Dedifferentiated amniotic fluid mesenchymal stem cell (primary cell): ENCODE results near the gene PLD1.
"Not testable (repeated sequence)": the region's sequence is repeated elsewhere in the genome, so short reads cannot be mapped to it uniquely, and the experiment has no call there.

ENCODE experiments used
- DNase-seq: peaks from one replicate; pipeline ENCODE4 v3.0.0-alpha.2; 2016; ENCODE audit errors: extremely low spot score

Gene PLD1

GRCh38 chr3:171809861-171810628 lies at the start of gene PLD1:
Gene PLD1, minus strand, starts transcription at chr3:171810483. Its CDS starts 72,432 bp downstream, at chr3:171738051.
- peak; percentile 93 for DNase-seq

GRCh38 chr3:171858770-171859169 lies 48.5 kb upstream of the PLD1 start:
- not testable (repeated sequence) for DNase-seq

- DNase-seq: no peak
Observed at GRCh38 chr3:171854649-171855305, 44.5 kb upstream of the PLD1 start.

GRCh38 chr3:171851660-171852058 lies 41.4 kb upstream of the PLD1 start:
- DNase-seq: no peak

GRCh38 chr3:171850960-171851659 lies 40.8 kb upstream of the PLD1 start:
- DNase-seq: no peak

- no peak for DNase-seq
Observed at GRCh38 chr3:171850320-171850959, 40.2 kb upstream of the PLD1 start.

- DNase-seq: no peak
Observed at GRCh38 chr3:171849617-171850319, 39.5 kb upstream of the PLD1 start.

GRCh38 chr3:171847595-171848259 lies 37.4 kb upstream of the PLD1 start:
- no peak for DNase-seq

GRCh38 chr3:171847133-171847532 lies 36.9 kb upstream of the PLD1 start:
- DNase-seq: no peak

GRCh38 chr3:171846597-171846996 lies 36.3 kb upstream of the PLD1 start:
- no peak for DNase-seq

- no peak for DNase-seq
Observed at GRCh38 chr3:171845481-171846284, 35.4 kb upstream of the PLD1 start.

- DNase-seq: no peak
Observed at GRCh38 chr3:171844873-171845272, 34.6 kb upstream of the PLD1 start.

- DNase-seq: no peak
Observed at GRCh38 chr3:171842864-171843518, 32.7 kb upstream of the PLD1 start, which contains the start of gene TMEM212. Gene TMEM212, plus strand, starts transcription at chr3:171843349. Its CDS starts 35 bp downstream, at chr3:171843384.

GRCh38 chr3:171841620-171842000 lies 31.3 kb upstream of the PLD1 start:
- peak; percentile 47 for DNase-seq

GRCh38 chr3:171840811-171841619 lies 30.7 kb upstream of the PLD1 start:
- no peak for DNase-seq

GRCh38 chr3:171840445-171840810 lies 30.1 kb upstream of the PLD1 start:
- DNase-seq: no peak

- no peak for DNase-seq
Observed at GRCh38 chr3:171839270-171839669, 29.0 kb upstream of the PLD1 start.

GRCh38 chr3:171838218-171838720 lies 28.0 kb upstream of the PLD1 start:
- peak; percentile 82 for DNase-seq

- DNase-seq: no peak
Observed at GRCh38 chr3:171837698-171838097, 27.4 kb upstream of the PLD1 start.
